Left lung (tissue), 10 donors: ENCODE measurements around the gene C1QTNF9B. TPM values are rescaled to one million over a fixed set of nuclear protein-coding genes. Genes with fewer than 3 reads are reported as not detected.

Experiments
- ATAC-seq: fragments of 200-7000 bp; cut with Tn5 transposase; one replicate; pipeline ENCODE4 v1.9.1; 2020; ENCODE audit warnings: moderate library complexity
- DNase-seq, 4 donors: peaks; one replicate each; pipeline ENCODE4 v3.0.0-alpha.2; 2013 to 2020
- H3K27ac ChIP-seq, 2 donors: fragments of 200-600 bp; sonication (generic) in 1 of 2; one replicate each; pipeline versions ENCODE4 v1.5.0 to v1.8.0; 2020 to 2021
- H3K27me3 ChIP-seq, 2 donors: fragments of 200-600 bp; sonication (generic) in 1 of 2; one replicate each; pipeline versions ENCODE4 v1.5.0 to v1.8.0; 2020 to 2021
- H3K36me3 ChIP-seq, 2 donors: fragments of 200-600 bp; sonication (generic) in 1 of 2; one replicate each; pipeline versions ENCODE4 v1.5.0 to v1.8.0; 2020 to 2021
- H3K4me1 ChIP-seq, 2 donors: fragments of 200-600 bp; one replicate each; pipeline ENCODE4 v1.8.0; 2021
- H3K4me3 ChIP-seq, 2 donors: fragments of 200-600 bp; sonication (generic) in 1 of 2; one replicate each; pipeline versions ENCODE4 v1.5.0 to v1.8.0; 2020 to 2021; ENCODE audit warnings: mild to moderate bottlenecking in 1 of 2
- H3K9me3 ChIP-seq, 2 donors: fragments of 200-600 bp; sonication (generic) in 1 of 2; one replicate each; pipeline versions ENCODE4 v1.5.0 to v1.8.0; 2020 to 2021
- CTCF ChIP-seq, 2 donors: fragments of 200-600 bp; sonication (generic) in 1 of 2; IDR thresholded peaks; one replicate each; pipeline versions ENCODE4 v1.5.0 to v1.8.0; 2021; ENCODE audit warnings: antibody characterized with exemption in 2 of 2
- intact Hi-C, 2 donors: fragments of 100-400 bp; cut with DNase I; formaldehyde crosslinking; loops; one replicate each; pipeline versions ENCODE4 v1.11.2 to v1.14.2; 2022
- polyA plus RNA-seq, 6 donors: library from polyadenylated mRNA; unstranded; fragments of 120-200 nt; gene quantifications; one replicate each; pipeline ENCODE4 v1.2.1, GENCODE V29; 2013; ENCODE audit not compliant: insufficient read length in 6 of 6
- total RNA-seq, 2 donors: library from RNA; stranded (reverse); fragmentation: NEBNext Ultra II Directional; extraction: Animal tissue kit (Norgen Biotek cat#: 25700); gene quantifications; one replicate each; pipeline ENCODE4 v1.2.1, GENCODE V29; 2021
- donor health status: DM: no; HTN: yes; CAD: no.
- donor health status: DM: no; HTN: no; CAD: no.

Gene C1QTNF9B
- total and polyA plus RNA-seq, 8 donors, result 0.34 to 1.6 (median 1.1) TPM; not detected in 1

DNA sequence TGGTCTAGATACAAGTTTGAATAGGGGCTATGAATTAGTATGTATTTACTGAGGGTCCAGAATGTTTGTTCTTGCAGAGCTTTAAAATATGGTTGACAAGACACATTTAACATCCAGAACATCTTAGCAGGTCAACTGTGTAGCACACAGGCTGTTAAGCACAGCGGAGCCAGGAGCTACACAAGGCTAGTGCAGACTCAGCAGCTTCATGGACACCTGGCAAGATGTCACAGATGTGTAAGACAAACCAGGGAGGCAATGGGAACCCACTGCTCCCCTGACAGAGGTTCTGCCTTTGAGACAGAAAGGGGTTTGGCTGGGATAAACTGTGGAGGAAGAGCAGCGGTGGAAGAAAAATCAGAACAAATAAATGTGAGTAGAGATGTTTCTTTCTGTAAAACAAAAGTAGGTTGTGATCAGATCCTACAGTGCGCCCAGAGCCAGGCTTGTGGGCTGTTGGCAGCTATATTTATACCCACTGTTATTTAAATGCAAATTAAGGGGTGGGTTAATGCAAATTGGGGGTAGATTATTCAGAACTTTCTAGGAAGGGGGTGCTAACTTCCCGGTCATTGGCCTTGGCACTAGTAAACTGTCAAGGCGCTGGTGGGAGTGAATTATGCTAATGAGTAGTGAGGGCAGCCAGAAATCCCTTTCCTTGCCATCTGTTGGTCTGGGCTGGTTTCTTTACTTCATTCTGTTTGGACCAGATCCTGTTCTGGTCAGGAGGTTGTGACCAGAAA is 41.1 kb downstream of the C1QTNF9B start:
- Histone ChIP-seq H3K9me3 (no peaks in the 10 kb centered on the region), H3K27me3 (no peaks in the 10 kb centered on the region), H3K27ac (no peak overlapping the region), H3K4me3 (no peak overlapping the region), H3K4me1 (no peaks in the 10 kb centered on the region), H3K36me3 (peaks cover 0 to 5% of the 10 kb centered on the region in 2 donors)
- no peak for DNase-seq
- no peak for TF ChIP-seq CTCF (IDR thresholded peaks at IDR 0.05)
- intact Hi-C loops, result no loop called here
- no peak for ATAC-seq

- H3K36me3 ChIP-seq, result peaks cover 0 to 5% of the 10 kb centered on the region in 2 donors
- no peak for DNase-seq
- H3K4me3 ChIP-seq, result no peak overlapping the region
- no peaks in the 10 kb centered on the region for H3K9me3 ChIP-seq
- H3K4me1 ChIP-seq, result no peaks in the 10 kb centered on the region
- H3K27me3 ChIP-seq, result no peaks in the 10 kb centered on the region
- ATAC-seq, result no peak
- no peak for TF ChIP-seq CTCF (IDR thresholded peaks at IDR 0.05)
- intact Hi-C loops, result no loop called here
- no peak overlapping the region for H3K27ac ChIP-seq
Observed at GRCh38 chr13:23855360-23855759, 41.9 kb downstream of the C1QTNF9B start.

GRCh38 chr13:23852351-23852750 is 45.0 kb downstream of the C1QTNF9B start:
- Histone ChIP-seq H3K4me1 (no peaks in the 10 kb centered on the region), H3K27ac (no peak overlapping the region), H3K9me3 (no peaks in the 10 kb centered on the region), H3K27me3 (no peaks in the 10 kb centered on the region), H3K36me3 (peaks cover 0 to 5% of the 10 kb centered on the region in 2 donors), H3K4me3 (no peak overlapping the region)
- ATAC-seq (no peak), DNase-seq (no peak)
- no peak for TF ChIP-seq CTCF (IDR thresholded peaks at IDR 0.05)
- intact Hi-C loops, result no loop called here

DNA sequence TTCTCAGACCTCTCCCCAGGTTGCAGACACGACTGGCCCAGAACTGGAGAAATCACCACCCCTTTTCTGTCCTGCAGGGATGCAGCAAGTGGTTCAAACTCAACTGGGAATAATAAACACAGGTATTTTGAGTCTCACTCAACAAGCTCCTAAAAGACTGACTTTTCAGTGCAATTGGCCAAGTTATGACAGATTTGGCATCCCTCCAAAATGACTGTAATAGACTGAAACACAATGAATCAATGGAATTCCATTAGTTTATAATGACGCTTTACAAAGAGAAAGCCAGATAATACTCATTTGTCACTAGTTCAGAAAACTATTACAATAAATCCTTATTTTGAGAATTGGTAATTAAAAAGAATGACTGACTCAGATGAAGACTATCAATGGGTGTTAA is 46.2 kb downstream of the C1QTNF9B start:
- Histone ChIP-seq H3K27me3 (no peaks in the 10 kb centered on the region), H3K27ac (no peak overlapping the region), H3K4me1 (no peaks in the 10 kb centered on the region), H3K9me3 (no peaks in the 10 kb centered on the region), H3K36me3 (peaks cover 0 to 5% of the 10 kb centered on the region in 2 donors), H3K4me3 (no peak overlapping the region)
- no peak for TF ChIP-seq CTCF (IDR thresholded peaks at IDR 0.05)
- ATAC-seq (no peak), DNase-seq (no peak)
- intact Hi-C loops, result no loop called here

GRCh38 chr13:23850134-23850533 is 47.2 kb downstream of the C1QTNF9B start:
- ATAC-seq (no peak), DNase-seq (no peak)
- Histone ChIP-seq H3K4me3 (no peak overlapping the region), H3K36me3 (peaks cover 0 to 5% of the 10 kb centered on the region in 2 donors), H3K9me3 (no peaks in the 10 kb centered on the region), H3K4me1 (no peaks in the 10 kb centered on the region), H3K27ac (no peak overlapping the region), H3K27me3 (no peaks in the 10 kb centered on the region)
- intact Hi-C loops, result no loop called here
- TF ChIP-seq CTCF (IDR thresholded peaks at IDR 0.05), result no peak
